WERI-Rb-1 (cell line): ENCODE data around the gene FXYD4.

Source experiments
- DNase-seq: peaks from one replicate; pipeline ENCODE4 v3.0.0-alpha.2; 2020
- H3K27ac ChIP-seq: fragments of 250-450 bp; sonication (Bioruptor Pico); 2 replicates; pipeline ENCODE4 v1.5.1; 2020; ENCODE audit warnings: mild to moderate bottlenecking, moderate library complexity
- H3K27me3 ChIP-seq: fragments of 250-450 bp; sonication (Bioruptor Pico); 2 replicates; pipeline ENCODE4 v1.5.1; 2021; ENCODE audit warnings: mild to moderate bottlenecking, low read depth, moderate library complexity; ENCODE audit not compliant: insufficient read depth, severe bottlenecking
- H3K36me3 ChIP-seq: fragments of 250-450 bp; sonication (Bioruptor Pico); 2 replicates; pipeline ENCODE4 v1.5.1; 2020; ENCODE audit warnings: mild to moderate bottlenecking, moderate library complexity
- H3K4me3 ChIP-seq: 2 replicates; pipeline ENCODE4 v1.5.1; 2011; ENCODE audit warnings: low read depth, mild to moderate bottlenecking, control low read depth, low read length
- H3K9me3 ChIP-seq: fragments of 250-450 bp; sonication (Bioruptor Pico); 2 replicates; pipeline ENCODE4 v1.5.1; 2021; ENCODE audit warnings: mild to moderate bottlenecking, moderate library complexity; ENCODE audit not compliant: severe bottlenecking
- TF ChIP-seq, protein P1 (sequence below): IDR thresholded peaks from 2 replicates; pipeline ENCODE4 v1.5.1; 2011; ENCODE audit warnings: low read depth, mild to moderate bottlenecking, control low read depth, inconsistent platforms, low read length

The FXYD4 gene, protein sequence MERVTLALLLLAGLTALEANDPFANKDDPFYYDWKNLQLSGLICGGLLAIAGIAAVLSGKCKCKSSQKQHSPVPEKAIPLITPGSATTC

DNA sequence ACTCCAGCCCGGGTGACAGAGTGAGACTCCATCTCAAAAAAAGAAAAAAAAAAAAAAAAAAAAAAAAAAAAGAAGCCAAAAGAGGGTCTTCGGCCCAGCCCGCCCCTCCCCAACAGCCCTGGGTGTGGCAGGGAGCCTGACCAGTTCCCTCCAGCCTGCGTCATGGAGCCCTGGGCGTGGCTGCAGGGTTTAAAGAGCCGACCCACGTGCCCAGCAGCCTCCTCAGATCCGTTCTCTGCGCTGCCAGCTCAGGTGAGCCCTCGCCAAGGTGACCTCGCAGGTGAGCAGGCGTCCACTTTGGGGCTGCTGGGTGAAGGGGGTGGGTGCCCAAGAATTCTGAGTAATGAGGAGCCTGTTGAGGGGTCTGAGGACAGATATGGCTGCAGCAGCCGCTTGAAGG lies at the start of gene FXYD4:
FXYD4 (plus strand) TSS at position 219 of the 400 bp plus-strand sequence. CDS start 2,111 bp downstream, outside the sequence.
- no peaks in the 10 kb centered on the region for H3K9me3 ChIP-seq
- no peak within 1 kb of the TSS for H3K27ac ChIP-seq
- TF ChIP-seq, protein P1, sequence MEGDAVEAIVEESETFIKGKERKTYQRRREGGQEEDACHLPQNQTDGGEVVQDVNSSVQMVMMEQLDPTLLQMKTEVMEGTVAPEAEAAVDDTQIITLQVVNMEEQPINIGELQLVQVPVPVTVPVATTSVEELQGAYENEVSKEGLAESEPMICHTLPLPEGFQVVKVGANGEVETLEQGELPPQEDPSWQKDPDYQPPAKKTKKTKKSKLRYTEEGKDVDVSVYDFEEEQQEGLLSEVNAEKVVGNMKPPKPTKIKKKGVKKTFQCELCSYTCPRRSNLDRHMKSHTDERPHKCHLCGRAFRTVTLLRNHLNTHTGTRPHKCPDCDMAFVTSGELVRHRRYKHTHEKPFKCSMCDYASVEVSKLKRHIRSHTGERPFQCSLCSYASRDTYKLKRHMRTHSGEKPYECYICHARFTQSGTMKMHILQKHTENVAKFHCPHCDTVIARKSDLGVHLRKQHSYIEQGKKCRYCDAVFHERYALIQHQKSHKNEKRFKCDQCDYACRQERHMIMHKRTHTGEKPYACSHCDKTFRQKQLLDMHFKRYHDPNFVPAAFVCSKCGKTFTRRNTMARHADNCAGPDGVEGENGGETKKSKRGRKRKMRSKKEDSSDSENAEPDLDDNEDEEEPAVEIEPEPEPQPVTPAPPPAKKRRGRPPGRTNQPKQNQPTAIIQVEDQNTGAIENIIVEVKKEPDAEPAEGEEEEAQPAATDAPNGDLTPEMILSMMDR, result no peak
- H3K27me3 ChIP-seq, result no peaks in the 10 kb centered on the region
- H3K4me3 ChIP-seq, result no peak within 1 kb of the TSS
- H3K36me3 ChIP-seq, result no peaks in the 10 kb centered on the region
- DNase-seq, result no peak

DNA sequence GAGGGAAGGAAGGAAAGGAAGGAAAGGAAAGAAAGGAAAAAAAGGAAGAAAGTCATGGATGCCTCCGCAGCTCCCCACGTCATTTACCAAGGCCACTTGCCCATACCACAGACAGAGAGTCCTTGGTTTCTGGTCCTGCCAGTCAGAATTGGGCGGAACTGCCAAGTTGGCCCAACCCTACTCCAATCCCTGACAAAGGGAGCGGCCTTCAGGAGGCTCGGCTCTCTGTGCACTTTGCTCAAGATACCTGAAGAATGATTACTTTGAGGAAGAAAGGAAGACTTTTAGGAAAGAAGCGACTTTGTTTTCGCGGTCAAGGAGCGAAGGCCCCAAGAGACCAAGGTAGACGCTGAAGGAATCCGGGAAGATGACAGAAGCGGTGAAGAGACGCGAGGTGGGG lies 49.1 kb upstream of the FXYD4 start:
- Histone ChIP-seq H3K9me3 (no peaks in the 10 kb centered on the region), H3K36me3 (no peaks in the 10 kb centered on the region), H3K27me3 (no peaks in the 10 kb centered on the region), H3K4me3 (no peak overlapping the region), H3K27ac (no peak overlapping the region)
- no peak for DNase-seq
- TF ChIP-seq, protein P1, result no peak

DNA sequence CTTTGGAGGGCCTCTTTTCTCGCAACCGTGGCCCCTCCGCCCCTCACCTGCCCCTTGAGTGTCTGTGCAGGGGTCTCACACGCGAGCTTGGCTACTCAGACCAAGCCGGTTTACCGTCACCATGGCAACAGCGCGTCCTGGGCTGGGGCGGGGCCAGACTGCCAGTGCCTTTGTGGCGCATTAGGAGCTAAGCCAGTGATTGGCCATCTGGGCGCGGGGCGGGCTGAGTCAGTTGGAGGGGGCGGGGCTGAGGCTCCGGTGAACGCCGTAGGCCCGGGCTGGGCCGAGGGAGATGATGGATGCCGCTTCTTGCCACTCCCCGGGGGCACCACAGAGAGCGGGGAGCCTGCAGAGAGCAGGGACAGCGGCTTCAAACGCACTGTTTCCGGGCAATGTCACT lies 48.7 kb upstream of the FXYD4 start:
- H3K36me3 ChIP-seq, result no peaks in the 10 kb centered on the region
- no peak for DNase-seq
- no peak overlapping the region for H3K4me3 ChIP-seq
- TF ChIP-seq, protein P1, result no peak
- no peak overlapping the region for H3K27ac ChIP-seq
- H3K27me3 ChIP-seq, result no peaks in the 10 kb centered on the region
- H3K9me3 ChIP-seq, result no peaks in the 10 kb centered on the region

DNA sequence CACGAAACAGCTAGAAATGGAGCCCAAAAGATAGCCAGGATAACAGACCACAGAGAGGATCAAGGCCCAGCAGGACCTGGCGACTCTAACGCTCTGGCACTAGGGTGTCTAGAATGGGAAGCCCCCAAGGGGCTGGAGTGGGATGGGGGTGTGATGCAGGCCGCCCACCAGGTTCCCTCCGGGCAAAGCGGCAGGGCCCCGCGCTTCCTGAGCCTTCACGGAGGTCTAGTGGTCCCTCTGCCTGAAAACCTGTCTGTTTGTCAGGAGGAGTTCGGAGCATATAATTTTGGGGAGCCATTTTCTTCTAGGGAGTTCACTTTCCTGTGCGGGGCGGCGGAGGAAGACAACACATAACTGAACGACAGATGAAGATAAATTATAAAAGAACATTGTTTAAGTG lies 48.2 kb upstream of the FXYD4 start:
- no peaks in the 10 kb centered on the region for H3K27me3 ChIP-seq
- TF ChIP-seq, protein P1, result no peak
- H3K36me3 ChIP-seq, result no peaks in the 10 kb centered on the region
- H3K4me3 ChIP-seq, result no peak overlapping the region
- no peak overlapping the region for H3K27ac ChIP-seq
- no peak for DNase-seq
- no peaks in the 10 kb centered on the region for H3K9me3 ChIP-seq

DNA sequence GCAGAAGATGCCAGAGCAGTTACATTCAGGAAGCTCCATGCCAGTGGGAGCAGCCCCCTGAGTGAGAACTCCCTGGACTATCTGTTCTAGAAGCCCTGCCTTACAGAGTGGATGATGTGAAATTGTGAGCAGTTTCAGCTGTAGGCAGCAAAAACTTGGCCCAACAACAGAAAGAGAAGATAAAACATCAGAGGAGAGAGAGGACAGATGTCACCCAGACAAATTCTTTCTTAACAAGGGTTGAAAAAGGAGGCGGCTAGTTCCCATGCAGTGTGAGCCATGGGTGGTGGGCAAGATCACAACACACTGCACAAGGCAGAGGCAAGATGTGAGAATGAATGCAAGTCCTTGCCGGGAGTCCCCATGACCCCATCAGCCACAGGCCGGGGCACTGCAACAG lies 46.6 kb upstream of the FXYD4 start:
- Histone ChIP-seq H3K27ac (no peak overlapping the region), H3K36me3 (no peaks in the 10 kb centered on the region), H3K9me3 (peaks cover 3% of the 10 kb centered on the region), H3K4me3 (no peak overlapping the region), H3K27me3 (no peaks in the 10 kb centered on the region)
- no peak for DNase-seq
- TF ChIP-seq, protein P1, result no peak

DNA sequence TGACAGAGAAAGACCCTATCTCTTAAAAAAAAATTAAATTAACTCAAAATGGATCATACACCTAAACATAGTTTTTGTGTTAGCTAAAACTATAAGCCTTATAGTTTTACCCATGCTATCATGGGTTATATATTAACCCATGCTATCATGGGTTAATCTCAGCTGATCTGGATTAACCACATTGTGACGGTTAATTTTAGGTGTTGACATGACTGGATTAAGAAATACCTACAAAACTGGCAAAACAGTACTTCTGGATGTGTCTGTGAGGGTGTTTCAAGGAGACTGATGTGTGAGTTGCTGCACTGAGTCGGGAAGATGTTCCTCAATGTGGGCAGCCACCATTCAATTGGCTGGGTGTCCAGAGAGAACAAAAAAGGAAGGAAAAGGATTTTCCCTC lies 44.3 kb upstream of the FXYD4 start:
- Histone ChIP-seq H3K9me3 (peaks cover 3% of the 10 kb centered on the region), H3K36me3 (no peaks in the 10 kb centered on the region), H3K27ac (no peak overlapping the region), H3K27me3 (no peaks in the 10 kb centered on the region), H3K4me3 (no peak overlapping the region)
- no peak for DNase-seq
- TF ChIP-seq, protein P1, result no peak
